GM19239 (cell line): ENCODE data around the gene LRRC36.

Experiments
- DNase-seq: peaks from one replicate; pipeline ENCODE4 v3.0.0; 2011; ENCODE audit warnings: low spot score; ENCODE audit not compliant: insufficient read length
- FAIRE-seq: peaks from 2 replicates; lab custom pipeline; 2011; peaks lifted over from hg19 to GRCh38; lab: Jason Lieb, UNC

LRRC36 gene

GRCh38 chr16:67433131-67433719, 106.6 kb downstream of the LRRC36 start:
- DNase-seq, result no peak
- no peak for FAIRE-seq
